ENCODE measurements around the gene SYT9.
A peak's percentile ranks its signal among the peaks of the same experiment; 100 is the strongest.

The SYT9 gene

GRCh38 chr11:7251836-7252682 is at the start of gene SYT9:
Gene SYT9, plus strand, starts transcription at chr11:7251904. Its CDS starts 283 bp downstream, at chr11:7252187.
- DNase-seq: peak; percentile 48

GRCh38 chr11:7202412-7202811 is 49.3 kb upstream of the SYT9 start:
- DNase-seq: no peak

- DNase-seq: peak; percentile 18
These were observed 46.9 kb upstream of the SYT9 start for GRCh38 chr11:7204778-7205177.

GRCh38 chr11:7208391-7208790 is 43.3 kb upstream of the SYT9 start:
- DNase-seq: no peak

GRCh38 chr11:7219491-7219890 is 32.2 kb upstream of the SYT9 start:
- DNase-seq: no peak

- DNase-seq: no peak
These were observed 31.1 kb upstream of the SYT9 start for GRCh38 chr11:7220636-7221035.

- no peak for DNase-seq
These were observed 29.1 kb upstream of the SYT9 start for GRCh38 chr11:7222619-7223018.

- no peak for DNase-seq
These were observed 11.8 kb upstream of the SYT9 start for GRCh38 chr11:7239877-7240276.

- no peak for DNase-seq
These were observed 6.4 kb upstream of the SYT9 start for GRCh38 chr11:7245341-7245740.

GRCh38 chr11:7246179-7246578 is 5.5 kb upstream of the SYT9 start:
- no peak for DNase-seq

- DNase-seq: no peak
These were observed 1.5 kb upstream of the SYT9 start for GRCh38 chr11:7250166-7250565.

- no peak for DNase-seq
These were observed 243 bp upstream of the SYT9 start for GRCh38 chr11:7251487-7251835.

- no peak for DNase-seq
These were observed 1.0 kb downstream of the SYT9 start for GRCh38 chr11:7252683-7253213.

- no peak for DNase-seq
These were observed 2.1 kb downstream of the SYT9 start for GRCh38 chr11:7253800-7254199.

- no peak for DNase-seq
These were observed 3.1 kb downstream of the SYT9 start for GRCh38 chr11:7254731-7255291.

- no peak for DNase-seq
These were observed 5.2 kb downstream of the SYT9 start for GRCh38 chr11:7256943-7257342.

- DNase-seq: no peak
These were observed 6.0 kb downstream of the SYT9 start for GRCh38 chr11:7257724-7258123.

- DNase-seq: no peak
These were observed 9.9 kb downstream of the SYT9 start for GRCh38 chr11:7261578-7261977.

- no peak for DNase-seq
These were observed 11.0 kb downstream of the SYT9 start for GRCh38 chr11:7262672-7263071.

- DNase-seq: no peak
These were observed 12.1 kb downstream of the SYT9 start for GRCh38 chr11:7263842-7264241.

- no peak for DNase-seq
These were observed 17.1 kb downstream of the SYT9 start for GRCh38 chr11:7268758-7269157.

- no peak for DNase-seq
These were observed 18.6 kb downstream of the SYT9 start for GRCh38 chr11:7270233-7270865.

GRCh38 chr11:7272373-7272772 is 20.7 kb downstream of the SYT9 start:
- DNase-seq: no peak

- DNase-seq: no peak
These were observed 23.4 kb downstream of the SYT9 start for GRCh38 chr11:7275133-7275532.

All from hematopoietic multipotent progenitor cell treated with erythropoietin and hydrocortisone succinate and interleukin-3 and kit ligand, for 4 days (in vitro differentiated cells).